Measurements from ENCODE around the gene PCP4.

PCP4 gene

DNA sequence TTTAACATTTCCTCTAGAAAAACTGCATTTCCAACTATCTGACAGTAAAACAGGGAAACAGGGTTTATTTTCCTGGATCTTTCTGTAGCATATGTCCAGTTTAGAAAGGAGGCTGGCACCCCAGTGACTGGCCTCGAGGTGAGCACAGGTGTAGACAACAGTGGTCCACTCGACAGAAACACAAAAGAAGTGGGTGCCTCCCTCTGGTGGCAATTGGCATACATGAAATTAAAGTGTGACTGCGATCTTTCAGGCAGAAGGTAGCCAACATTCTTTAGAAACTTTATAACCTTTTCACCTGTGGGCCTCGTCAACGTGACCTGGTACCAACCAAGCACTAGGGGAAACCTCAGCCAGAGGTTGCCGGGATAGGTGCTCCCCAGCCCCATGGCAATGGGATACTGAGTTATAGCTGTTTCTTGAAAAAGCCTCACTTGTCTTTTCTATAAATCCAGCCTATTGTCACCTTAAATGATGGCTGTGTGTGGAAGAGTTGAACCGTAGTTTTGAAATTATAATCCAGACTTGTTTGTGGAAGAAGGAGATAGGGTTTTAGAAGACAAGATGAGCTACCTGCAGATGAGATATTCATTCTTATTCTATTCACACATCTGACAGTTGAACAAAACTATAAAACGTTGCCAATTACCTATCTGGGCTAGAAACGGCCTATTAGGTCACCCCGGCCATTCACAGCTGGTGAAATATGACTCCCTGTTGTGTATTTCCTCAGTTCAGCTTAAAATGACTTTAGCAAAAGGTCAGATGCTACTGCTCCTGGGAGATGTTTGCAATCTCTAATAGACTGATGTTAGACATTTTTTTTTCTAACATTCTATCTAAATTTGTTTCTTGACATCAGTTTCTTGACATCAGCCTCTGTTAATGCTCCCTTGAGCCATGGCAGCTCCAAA is 44.3 kb downstream of the PCP4 start:
- TF ChIP-seq, protein P1, sequence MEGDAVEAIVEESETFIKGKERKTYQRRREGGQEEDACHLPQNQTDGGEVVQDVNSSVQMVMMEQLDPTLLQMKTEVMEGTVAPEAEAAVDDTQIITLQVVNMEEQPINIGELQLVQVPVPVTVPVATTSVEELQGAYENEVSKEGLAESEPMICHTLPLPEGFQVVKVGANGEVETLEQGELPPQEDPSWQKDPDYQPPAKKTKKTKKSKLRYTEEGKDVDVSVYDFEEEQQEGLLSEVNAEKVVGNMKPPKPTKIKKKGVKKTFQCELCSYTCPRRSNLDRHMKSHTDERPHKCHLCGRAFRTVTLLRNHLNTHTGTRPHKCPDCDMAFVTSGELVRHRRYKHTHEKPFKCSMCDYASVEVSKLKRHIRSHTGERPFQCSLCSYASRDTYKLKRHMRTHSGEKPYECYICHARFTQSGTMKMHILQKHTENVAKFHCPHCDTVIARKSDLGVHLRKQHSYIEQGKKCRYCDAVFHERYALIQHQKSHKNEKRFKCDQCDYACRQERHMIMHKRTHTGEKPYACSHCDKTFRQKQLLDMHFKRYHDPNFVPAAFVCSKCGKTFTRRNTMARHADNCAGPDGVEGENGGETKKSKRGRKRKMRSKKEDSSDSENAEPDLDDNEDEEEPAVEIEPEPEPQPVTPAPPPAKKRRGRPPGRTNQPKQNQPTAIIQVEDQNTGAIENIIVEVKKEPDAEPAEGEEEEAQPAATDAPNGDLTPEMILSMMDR (IDR thresholded peaks at IDR 0.05; ENCODE audit: insufficient read depth, low read length, poor library complexity, severe bottlenecking), result no peak
- no peaks in the 10 kb centered on the region for H3K36me3 ChIP-seq (ENCODE audit: control insufficient read depth, insufficient read depth, low read length)
- no peak overlapping the region for H3K4me3 ChIP-seq (replicated peaks; ENCODE audit: low read depth, low read length)
- DNase-seq (ENCODE audit: extremely low read depth, insufficient read length), result no peak
- no peaks in the 10 kb centered on the region for H3K27me3 ChIP-seq (replicated peaks; ENCODE audit: control insufficient read depth, insufficient read depth, low read length)

GRCh38 chr21:39913706-39914305 is 46.6 kb downstream of the PCP4 start:
- no peak for DNase-seq (ENCODE audit: extremely low read depth, insufficient read length)
- TF ChIP-seq, protein P1 (IDR thresholded peaks at IDR 0.05; ENCODE audit: insufficient read depth, low read length, poor library complexity, severe bottlenecking), result no peak
- Histone ChIP-seq H3K36me3 (ENCODE audit: control insufficient read depth, insufficient read depth, low read length) (no peaks in the 10 kb centered on the region), H3K27me3 (replicated peaks; ENCODE audit: control insufficient read depth, insufficient read depth, low read length) (no peaks in the 10 kb centered on the region), H3K4me3 (replicated peaks; ENCODE audit: low read depth, low read length) (no peak overlapping the region)

- Histone ChIP-seq H3K36me3 (ENCODE audit: control insufficient read depth, insufficient read depth, low read length) (no peaks in the 10 kb centered on the region), H3K4me3 (replicated peaks; ENCODE audit: low read depth, low read length) (no peak overlapping the region), H3K27me3 (replicated peaks; ENCODE audit: control insufficient read depth, insufficient read depth, low read length) (no peaks in the 10 kb centered on the region)
- TF ChIP-seq, protein P1 (IDR thresholded peaks at IDR 0.05; ENCODE audit: insufficient read depth, low read length, poor library complexity, severe bottlenecking), result no peak
- DNase-seq (ENCODE audit: extremely low read depth, insufficient read length), result no peak
These were observed 48.6 kb downstream of the PCP4 start for GRCh38 chr21:39915881-39916280.

DNA sequence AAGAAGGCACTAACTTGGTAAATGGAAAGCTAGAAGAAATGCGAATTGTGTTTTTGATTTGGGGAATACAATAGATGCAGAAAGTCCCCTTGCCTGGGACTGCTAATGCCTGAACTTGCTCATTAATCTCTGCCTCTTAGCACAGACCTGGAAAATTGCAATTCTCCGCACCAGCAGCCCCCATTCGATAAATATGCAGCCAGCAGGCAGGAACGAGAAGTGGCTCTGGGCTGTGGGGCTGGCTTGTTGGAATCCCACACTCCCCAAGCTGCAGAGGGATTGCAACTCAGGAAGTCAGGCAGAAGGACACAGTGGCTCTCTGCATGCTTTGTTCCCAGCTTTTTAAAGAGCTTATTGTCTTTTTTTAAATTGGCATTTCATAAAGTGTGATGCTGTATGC is 51.3 kb downstream of the PCP4 start:
- Histone ChIP-seq H3K27me3 (replicated peaks; ENCODE audit: control insufficient read depth, insufficient read depth, low read length) (no peaks in the 10 kb centered on the region), H3K36me3 (ENCODE audit: control insufficient read depth, insufficient read depth, low read length) (no peaks in the 10 kb centered on the region), H3K4me3 (replicated peaks; ENCODE audit: low read depth, low read length) (no peak overlapping the region)
- TF ChIP-seq, protein P1 (IDR thresholded peaks at IDR 0.05; ENCODE audit: insufficient read depth, low read length, poor library complexity, severe bottlenecking), result no peak
- no peak for DNase-seq (ENCODE audit: extremely low read depth, insufficient read length)

DNA sequence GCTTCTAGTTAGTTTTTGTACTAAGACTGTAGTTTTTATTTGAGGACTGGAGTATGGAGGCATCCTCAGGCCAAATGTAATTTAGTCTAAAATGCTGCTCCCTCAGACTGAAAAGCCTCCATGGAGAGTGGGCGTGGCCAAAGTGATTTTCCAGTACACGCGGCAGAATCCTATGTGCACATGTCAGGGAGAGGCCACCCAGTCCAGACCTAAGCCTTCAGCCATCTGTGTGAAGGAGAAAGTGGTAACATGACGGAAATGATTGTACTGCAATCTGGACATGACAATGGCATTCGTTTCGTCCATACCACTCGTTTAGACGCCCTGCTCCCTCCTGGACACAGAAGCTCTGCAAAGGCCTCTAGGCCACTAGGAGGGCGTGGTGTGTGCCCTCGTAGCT is 56.2 kb downstream of the PCP4 start:
- Histone ChIP-seq H3K27me3 (replicated peaks; ENCODE audit: control insufficient read depth, insufficient read depth, low read length) (no peaks in the 10 kb centered on the region), H3K36me3 (ENCODE audit: control insufficient read depth, insufficient read depth, low read length) (no peaks in the 10 kb centered on the region), H3K4me3 (replicated peaks; ENCODE audit: low read depth, low read length) (no peak overlapping the region)
- DNase-seq (ENCODE audit: extremely low read depth, insufficient read length), result no peak
- TF ChIP-seq, protein P1 (IDR thresholded peaks at IDR 0.05; ENCODE audit: insufficient read depth, low read length, poor library complexity, severe bottlenecking), result no peak

Measured in GM06990 (cell line).